IPS-NIHi7 (cell line): ENCODE results near the gene IL6ST.
"Not testable (repeated sequence)": the region's sequence is repeated elsewhere in the genome, so short reads cannot be mapped to it uniquely, and the experiment has no call there.

ENCODE experiments used
- DNase-seq: peaks from one replicate; pipeline ENCODE4 v3.0.0; 2012; ENCODE audit warnings: mixed read lengths; ENCODE audit errors: extremely low spot score

Gene IL6ST

GRCh38 chr5:55965525-55965924 lies 29.2 kb downstream of the IL6ST start:
- DNase-seq: no peak

DNA sequence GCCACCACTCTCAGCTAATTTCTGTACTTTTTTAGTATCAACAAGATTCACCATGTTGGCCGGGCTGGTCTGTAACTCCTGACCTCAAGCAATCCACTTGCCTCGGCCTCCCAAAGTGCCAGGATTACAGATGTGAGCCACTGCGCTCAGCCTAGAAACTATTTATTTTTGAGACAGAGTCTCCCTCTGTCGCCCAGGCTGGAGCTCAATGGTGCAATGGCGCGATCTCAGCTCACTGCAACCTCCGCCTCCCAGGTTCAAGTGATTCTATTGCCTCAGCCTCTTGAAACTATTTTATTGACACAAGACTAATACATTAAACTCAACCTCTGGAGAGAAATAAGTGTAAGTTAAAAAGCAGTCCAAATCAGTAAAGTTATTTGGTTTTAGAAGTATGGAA lies 34.0 kb downstream of the IL6ST start:
- no peak for DNase-seq

- DNase-seq: no peak
Observed at GRCh38 chr5:55959208-55959607, 35.6 kb downstream of the IL6ST start.

GRCh38 chr5:55941154-55941553 lies 53.6 kb downstream of the IL6ST start:
- not testable (repeated sequence) for DNase-seq

- DNase-seq: not testable (repeated sequence)
Observed at GRCh38 chr5:55937598-55937997, 57.2 kb downstream of the IL6ST start.

DNA sequence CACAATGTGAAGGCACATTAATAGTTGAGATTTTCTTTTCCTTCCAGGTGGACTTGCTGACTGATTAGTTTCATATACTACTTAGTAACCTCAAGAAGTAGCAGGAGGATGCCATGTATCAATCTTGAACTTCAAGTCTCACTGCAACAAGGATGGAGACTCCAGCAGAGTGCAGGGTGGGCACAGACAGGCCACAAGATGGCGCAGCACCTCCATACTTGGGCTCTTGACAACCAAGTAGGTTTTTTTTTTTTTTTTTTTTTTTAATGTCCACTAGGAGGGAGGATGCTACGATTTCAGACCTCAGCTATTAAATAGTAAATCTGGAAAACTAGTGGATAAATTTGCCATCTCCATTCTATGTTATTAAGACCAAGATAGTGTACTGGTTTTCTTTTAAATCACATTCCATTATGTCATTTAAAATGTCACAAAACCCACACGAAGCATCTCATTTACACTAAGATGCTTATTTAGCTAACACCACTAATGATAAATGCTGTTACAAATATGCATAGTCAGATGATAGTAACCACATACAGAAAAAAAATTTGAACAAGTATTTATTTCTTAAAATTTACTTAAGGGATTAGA lies 58.6 kb downstream of the IL6ST start:
- DNase-seq: peak; percentile 71

DNA sequence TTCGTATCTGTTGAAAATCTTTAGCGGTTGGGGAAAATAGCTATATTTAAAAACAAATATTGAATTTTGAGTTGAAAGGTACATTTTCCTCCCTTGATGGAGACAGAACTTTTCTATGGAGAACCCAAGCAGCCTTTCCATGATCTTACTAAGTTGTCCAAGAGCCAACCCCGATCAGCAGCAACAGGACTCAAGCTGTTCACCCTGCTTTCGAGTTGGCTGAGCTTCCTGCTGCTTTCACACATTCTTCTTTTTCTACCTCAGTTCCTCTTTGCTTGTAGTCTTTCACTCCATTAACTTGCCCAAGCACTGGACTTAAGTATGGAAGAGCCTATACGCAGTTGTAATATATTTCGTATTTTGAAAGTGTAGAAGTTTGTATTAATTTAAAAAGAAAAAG lies 59.4 kb downstream of the IL6ST start:
- DNase-seq: no peak

GRCh38 chr5:55934720-55935119 lies 60.0 kb downstream of the IL6ST start:
- no peak for DNase-seq

DNA sequence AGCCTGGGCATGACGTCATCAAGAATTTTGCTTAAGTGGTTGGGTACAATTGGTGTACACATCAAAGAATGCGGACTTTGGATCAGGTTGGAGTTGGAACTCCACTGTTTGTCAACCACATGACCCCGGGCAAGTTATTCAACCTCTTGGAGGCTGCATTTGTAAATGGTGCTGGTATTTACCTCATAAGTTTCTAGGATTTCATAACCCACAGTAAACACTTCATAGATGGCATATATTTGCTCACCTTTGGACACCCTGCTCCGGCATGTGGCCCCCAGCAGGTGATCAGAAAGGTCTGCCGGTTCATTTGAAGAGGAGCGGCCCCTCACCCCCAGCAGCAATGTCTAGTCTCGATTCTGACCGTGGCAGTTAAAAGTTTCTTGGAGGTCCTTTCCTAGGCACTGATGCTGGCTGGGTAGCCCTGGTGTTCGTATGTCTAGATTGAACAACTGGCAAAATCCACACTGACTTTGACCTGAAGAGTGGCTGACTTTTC lies 60.6 kb downstream of the IL6ST start:
- DNase-seq: no peak

GRCh38 chr5:55933377-55934114 lies 61.2 kb downstream of the IL6ST start:
- no peak for DNase-seq

- no peak for DNase-seq
Observed at GRCh38 chr5:55932700-55933099, 62.1 kb downstream of the IL6ST start.

DNA sequence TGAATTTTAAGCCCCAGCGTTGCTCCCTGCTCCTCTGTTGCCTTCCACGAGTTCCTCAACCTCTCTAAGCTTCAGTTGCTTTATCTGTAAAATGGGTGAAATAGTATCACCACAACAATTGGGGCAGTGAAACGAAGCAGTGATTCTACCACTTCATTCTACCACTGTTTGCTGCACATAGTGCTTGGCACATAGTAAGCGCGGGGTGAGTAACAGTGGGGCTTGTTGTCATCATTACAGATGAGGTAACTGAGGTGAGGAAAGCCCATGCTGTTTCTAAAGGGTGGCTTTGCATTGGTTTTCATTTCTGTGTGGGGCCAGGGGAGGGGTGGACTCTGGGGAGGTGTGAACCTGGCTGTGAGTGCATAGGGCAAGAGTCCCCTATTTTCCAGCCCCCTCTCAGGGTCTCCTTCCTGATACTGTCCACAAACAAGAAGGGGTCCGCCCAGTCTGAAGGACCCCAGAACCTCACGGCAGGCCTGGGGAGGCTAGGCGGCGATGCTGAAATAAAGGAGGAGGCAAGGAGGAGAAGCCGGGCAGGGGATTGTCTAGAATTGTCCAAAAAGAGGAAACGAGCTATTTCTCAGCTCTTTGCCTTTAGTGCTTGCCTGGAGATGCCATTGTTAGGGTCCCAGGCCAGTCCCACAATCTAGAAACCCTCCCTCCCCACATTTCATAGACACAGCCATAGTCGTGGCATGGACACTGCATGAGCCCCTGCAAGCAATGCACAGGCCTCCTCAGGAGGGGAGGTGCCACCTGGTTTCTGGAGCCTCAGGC lies 65.6 kb downstream of the IL6ST start:
- DNase-seq: no peak

DNA sequence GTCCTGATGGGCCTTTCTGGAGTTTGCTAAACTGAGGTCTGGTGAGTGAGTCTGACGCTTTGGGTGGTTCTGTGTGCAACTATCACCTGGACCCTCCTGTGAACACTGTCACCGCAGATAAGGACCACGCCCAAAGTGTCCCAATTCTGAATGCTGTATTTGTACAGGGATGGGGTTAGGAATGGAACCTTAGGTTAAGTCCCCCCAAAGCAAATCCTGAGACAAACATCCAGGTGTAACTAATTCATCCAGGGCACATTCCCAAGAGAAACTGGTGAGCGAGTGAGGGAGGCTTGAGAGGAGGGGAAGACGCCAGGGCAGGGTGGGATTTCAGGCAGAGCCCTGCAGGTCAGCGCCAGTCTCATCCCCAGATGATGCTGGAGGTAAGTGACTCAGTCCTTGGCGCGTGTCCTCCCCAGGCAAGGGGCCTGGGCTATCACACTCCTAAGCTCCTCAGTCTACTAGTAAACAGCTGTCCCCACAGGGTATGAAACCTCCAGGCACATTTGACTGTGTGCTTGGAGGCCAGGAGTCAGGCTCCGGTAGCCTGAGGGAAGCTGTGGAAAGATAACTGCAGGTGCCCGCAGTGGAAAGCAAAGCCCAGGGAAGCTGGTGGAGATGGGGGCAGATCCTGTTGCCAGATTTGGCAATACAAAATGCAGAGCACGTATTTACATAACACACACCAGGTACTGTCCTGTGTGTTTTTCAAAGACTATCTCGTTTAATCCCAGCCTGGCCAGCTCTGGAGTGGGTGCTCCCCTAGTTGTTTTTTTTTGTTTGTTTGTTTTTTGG lies 66.7 kb downstream of the IL6ST start:
- no peak for DNase-seq

DNA sequence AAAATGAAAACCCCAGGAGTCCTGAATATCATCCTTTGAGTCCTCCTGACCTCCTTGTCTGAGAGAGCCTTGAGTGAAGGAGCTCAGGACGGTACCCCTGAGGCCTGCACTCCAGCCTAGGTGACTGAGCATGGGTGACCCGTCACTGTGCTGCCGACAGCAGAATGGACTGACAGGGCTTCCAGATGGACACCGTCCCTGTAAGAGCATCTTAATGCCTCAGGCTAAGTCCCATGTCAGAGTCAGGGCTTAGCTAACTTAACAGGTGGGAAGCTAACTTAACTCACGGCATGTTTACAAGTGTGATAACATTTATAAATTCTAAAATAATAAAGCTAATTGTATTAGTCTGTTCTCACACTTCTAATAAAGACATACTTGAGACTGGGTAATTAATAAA lies 68.3 kb downstream of the IL6ST start:
- DNase-seq: no peak

DNA sequence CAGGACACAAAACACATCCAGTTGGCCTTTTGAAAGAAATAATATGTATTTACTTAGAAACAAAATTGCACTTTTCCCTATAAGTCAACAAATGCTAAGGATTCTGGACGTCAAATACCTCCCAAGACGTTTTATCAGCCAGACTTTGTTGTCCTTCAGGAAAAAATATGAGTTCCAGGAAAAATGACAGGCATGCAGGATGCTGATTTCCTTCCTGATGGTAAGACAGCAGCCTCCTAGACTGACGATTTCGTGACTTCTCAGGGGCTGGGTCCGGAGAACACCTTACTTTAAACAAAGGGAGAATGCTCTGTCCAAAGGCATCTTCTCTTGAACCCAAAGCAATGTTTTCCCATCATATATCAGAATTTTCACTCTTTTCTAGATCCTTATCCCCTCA lies 69.1 kb downstream of the IL6ST start:
- DNase-seq: no peak

DNA sequence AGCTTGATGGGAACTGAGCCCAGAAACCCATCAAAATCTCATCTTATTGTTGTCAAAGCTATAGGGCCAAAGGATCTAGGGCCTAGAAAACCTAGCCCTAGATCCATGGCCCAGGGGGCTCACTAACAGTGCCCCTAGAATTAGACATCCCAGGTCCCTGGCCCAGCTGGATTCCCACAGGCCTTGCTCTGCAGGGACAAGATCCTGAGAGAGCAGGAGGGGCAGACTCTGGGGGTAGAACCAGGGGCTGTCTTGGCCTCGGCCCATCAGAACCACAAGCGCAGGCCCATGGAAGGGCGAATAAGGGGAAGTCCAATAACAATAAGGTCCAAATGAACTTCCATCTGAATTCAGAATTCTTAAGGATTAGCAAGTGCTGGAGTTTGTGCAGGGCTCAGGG lies 69.6 kb downstream of the IL6ST start:
- DNase-seq: no peak

- no peak for DNase-seq
Observed at GRCh38 chr5:55924744-55925143, 70.0 kb downstream of the IL6ST start.

GRCh38 chr5:55923865-55924500 lies 70.8 kb downstream of the IL6ST start:
- no peak for DNase-seq

DNA sequence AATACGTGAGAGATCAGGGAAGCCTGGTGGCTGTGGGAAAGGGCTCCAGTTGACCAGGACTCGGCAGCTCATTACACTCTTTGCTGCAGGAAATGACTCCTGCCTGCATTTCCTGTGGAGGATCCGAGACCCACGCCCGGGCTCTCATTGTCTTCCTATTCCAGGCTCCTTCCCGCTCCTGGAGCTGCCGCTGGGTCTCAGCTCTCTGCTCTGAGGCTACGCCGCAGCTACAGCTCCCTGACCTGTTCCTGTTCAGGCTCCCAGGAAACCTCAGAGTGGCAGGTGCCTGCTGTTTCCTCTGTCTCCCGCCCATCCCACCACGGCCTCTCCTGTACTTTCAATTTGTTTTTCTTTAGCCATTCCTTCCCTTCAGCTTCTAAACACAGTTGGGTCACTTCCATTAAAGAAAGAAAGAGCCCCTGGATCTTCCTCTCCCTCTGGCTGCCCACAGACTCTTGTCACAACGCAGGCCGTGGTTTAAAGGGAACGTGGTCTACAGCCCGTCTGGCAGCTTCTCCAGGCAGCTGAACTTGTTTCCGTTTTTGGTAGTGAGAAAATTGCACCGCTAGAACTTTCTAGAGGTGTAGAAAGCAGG lies 71.5 kb downstream of the IL6ST start:
- DNase-seq: peak; percentile 44

DNA sequence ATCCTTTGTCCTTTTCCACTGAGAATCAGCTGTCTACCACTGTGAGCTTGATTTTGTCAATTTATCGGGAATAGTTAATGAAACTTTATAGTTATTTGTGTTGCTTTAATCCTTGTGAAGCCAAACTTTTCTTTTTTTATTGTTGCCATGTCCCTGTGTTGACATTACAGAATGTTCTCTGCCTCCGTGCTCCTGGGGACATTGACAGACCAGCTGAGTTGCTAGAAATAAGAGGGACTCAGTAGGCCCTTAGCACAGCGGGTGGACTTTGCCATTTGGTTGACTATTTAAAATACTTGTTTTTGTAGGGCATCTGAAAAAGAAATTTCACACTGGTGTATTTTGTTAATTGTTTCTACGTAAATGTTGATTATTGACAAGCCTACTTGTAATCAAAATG lies 73.1 kb downstream of the IL6ST start:
- DNase-seq: peak; percentile 4

DNA sequence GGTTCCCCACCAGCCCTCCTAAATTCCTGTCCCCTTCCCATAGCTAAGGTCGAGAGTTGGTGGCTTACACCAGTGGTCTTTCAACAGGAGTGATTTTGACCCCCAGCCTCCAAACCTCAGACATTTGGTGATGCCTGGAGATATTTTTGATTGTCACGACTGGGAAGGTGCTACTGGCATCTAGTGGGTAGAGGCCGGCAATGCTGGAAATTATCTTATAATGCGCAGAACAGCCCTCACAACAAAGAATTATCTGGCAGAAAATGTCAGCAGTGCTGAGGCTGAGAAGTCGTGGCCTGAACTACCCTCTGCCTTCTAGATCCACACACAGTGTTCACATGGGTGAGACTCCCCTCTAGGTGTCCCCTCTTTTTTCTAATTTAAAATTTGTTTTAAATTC lies 74.0 kb downstream of the IL6ST start:
- no peak for DNase-seq
